Endothelial cell (in vitro differentiated cells): ENCODE measurements around the gene LRRC31. TPM values are rescaled to one million over a fixed set of nuclear protein-coding genes. Genes with fewer than 3 reads are reported as not detected.

ENCODE experiments used
- DNase-seq: peaks from one replicate; pipeline ENCODE4 v3.0.0; 2021; ENCODE audit warnings: low spot score
- H3K27ac Mint-ChIP-seq: one replicate; pipeline ENCODE4 v1.8.0; 2021; ENCODE audit warnings: mixed read lengths, inconsistent platforms; ENCODE audit not compliant: unreplicated experiment
- H3K27me3 Mint-ChIP-seq: one replicate; pipeline ENCODE4 v1.8.0; 2021; ENCODE audit warnings: mild to moderate bottlenecking, moderate library complexity, mixed read lengths, inconsistent platforms; ENCODE audit not compliant: unreplicated experiment
- H3K36me3 Mint-ChIP-seq: one replicate; pipeline ENCODE4 v1.8.0; 2021; ENCODE audit warnings: mild to moderate bottlenecking, low read depth, mixed read lengths, inconsistent platforms; ENCODE audit not compliant: unreplicated experiment
- H3K4me1 Mint-ChIP-seq: one replicate; pipeline ENCODE4 v1.8.0; 2021; ENCODE audit warnings: mild to moderate bottlenecking, mixed read lengths, inconsistent platforms; ENCODE audit not compliant: unreplicated experiment
- H3K4me3 Mint-ChIP-seq: one replicate; pipeline ENCODE4 v1.8.0; 2021; ENCODE audit warnings: mild to moderate bottlenecking, mixed read lengths, inconsistent platforms; ENCODE audit not compliant: unreplicated experiment
- H3K9me3 Mint-ChIP-seq: one replicate; pipeline ENCODE4 v1.8.0; 2021; ENCODE audit warnings: mixed read lengths, inconsistent platforms; ENCODE audit not compliant: unreplicated experiment
- total RNA-seq: library from RNA; stranded (reverse); fragmentation: NEBNext Ultra II Directional; extraction: Animal tissue kit (Norgen Biotek cat#: 25700); gene quantifications from one replicate; pipeline ENCODE4 v1.2.1, GENCODE V29; 2021; ENCODE audit not compliant: unreplicated experiment
- TF ChIP-seq, protein P1 (sequence below): fragments of 200-600 bp; sonication (generic); IDR thresholded peaks from one replicate; pipeline ENCODE4 v1.5.0; 2021; ENCODE audit warnings: antibody characterized with exemption; ENCODE audit not compliant: unreplicated experiment

Gene LRRC31
- total RNA-seq, 1 donor from 2014 or later = 0.23 TPM

DNA sequence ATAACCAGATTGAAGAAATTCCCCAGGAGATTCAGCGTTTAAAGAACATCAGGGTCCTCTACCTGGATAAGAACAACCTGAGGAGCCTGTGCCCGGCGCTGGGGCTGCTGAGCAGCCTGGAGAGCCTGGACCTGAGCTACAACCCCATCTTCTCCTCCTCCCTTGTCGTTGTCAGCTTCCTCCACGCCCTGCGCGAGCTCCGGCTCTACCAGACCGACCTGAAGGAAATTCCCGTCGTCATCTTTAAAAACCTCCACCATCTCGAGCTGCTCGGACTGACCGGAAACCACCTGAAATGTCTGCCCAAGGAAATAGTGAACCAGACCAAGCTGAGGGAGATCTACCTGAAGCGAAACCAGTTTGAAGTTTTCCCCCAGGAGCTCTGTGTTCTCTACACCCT is 47.6 kb downstream of the LRRC31 start:
- Mint-ChIP-seq H3K4me1 (peaks cover 15% of the 10 kb centered on the region), H3K9me3 (no peaks in the 10 kb centered on the region), H3K27ac (no peak overlapping the region), H3K36me3 (peaks cover 3% of the 10 kb centered on the region), H3K4me3 (no peak overlapping the region), H3K27me3 (peaks cover 1% of the 10 kb centered on the region)
- DNase-seq = no peak
- TF ChIP-seq, protein P1, sequence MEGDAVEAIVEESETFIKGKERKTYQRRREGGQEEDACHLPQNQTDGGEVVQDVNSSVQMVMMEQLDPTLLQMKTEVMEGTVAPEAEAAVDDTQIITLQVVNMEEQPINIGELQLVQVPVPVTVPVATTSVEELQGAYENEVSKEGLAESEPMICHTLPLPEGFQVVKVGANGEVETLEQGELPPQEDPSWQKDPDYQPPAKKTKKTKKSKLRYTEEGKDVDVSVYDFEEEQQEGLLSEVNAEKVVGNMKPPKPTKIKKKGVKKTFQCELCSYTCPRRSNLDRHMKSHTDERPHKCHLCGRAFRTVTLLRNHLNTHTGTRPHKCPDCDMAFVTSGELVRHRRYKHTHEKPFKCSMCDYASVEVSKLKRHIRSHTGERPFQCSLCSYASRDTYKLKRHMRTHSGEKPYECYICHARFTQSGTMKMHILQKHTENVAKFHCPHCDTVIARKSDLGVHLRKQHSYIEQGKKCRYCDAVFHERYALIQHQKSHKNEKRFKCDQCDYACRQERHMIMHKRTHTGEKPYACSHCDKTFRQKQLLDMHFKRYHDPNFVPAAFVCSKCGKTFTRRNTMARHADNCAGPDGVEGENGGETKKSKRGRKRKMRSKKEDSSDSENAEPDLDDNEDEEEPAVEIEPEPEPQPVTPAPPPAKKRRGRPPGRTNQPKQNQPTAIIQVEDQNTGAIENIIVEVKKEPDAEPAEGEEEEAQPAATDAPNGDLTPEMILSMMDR = no peak

- Mint-ChIP-seq H3K9me3 (peaks cover 4% of the 10 kb centered on the region), H3K36me3 (peaks cover 11% of the 10 kb centered on the region), H3K4me3 (no peak overlapping the region), H3K27me3 (peaks cover 3% of the 10 kb centered on the region), H3K27ac (no peak overlapping the region), H3K4me1 (peaks cover 9% of the 10 kb centered on the region)
- TF ChIP-seq, protein P1 = no peak
- no peak for DNase-seq
Observed at GRCh38 chr3:169818316-169818715, 51.4 kb downstream of the LRRC31 start.

DNA sequence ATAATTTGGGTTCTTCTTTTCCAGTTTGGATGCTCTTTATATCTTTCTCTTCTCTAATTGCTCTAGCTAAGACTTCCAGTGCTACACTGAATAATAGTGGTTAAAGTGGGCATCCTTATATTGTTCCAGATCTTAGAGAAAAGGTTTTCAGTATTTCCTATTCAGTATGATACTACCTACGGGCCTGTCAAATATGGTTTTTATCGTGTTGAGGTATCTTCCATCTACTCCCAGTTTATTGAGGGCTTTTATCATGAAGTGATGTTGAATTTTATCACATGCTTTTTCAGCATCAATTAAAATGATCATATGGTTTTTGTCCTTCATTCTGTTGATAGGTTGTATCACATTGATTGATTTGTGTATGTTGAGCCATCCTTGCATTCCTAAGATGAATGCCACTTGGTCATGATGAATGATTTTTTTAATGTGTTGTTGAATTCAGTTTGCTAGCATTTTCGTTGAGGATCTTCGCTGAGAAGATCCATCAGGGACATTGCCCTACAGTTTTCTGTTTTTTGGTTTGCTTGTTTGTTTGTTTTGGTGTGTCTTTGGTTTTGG is 54.1 kb downstream of the LRRC31 start:
- peaks cover 3% of the 10 kb centered on the region for H3K27me3 Mint-ChIP-seq
- peaks cover 18% of the 10 kb centered on the region for H3K4me1 Mint-ChIP-seq
- no peak overlapping the region for H3K27ac Mint-ChIP-seq
- H3K4me3 Mint-ChIP-seq = no peak overlapping the region
- H3K36me3 Mint-ChIP-seq = peaks cover 13% of the 10 kb centered on the region
- TF ChIP-seq, protein P1 = no peak
- no peak for DNase-seq
- peaks cover 4% of the 10 kb centered on the region for H3K9me3 Mint-ChIP-seq

DNA sequence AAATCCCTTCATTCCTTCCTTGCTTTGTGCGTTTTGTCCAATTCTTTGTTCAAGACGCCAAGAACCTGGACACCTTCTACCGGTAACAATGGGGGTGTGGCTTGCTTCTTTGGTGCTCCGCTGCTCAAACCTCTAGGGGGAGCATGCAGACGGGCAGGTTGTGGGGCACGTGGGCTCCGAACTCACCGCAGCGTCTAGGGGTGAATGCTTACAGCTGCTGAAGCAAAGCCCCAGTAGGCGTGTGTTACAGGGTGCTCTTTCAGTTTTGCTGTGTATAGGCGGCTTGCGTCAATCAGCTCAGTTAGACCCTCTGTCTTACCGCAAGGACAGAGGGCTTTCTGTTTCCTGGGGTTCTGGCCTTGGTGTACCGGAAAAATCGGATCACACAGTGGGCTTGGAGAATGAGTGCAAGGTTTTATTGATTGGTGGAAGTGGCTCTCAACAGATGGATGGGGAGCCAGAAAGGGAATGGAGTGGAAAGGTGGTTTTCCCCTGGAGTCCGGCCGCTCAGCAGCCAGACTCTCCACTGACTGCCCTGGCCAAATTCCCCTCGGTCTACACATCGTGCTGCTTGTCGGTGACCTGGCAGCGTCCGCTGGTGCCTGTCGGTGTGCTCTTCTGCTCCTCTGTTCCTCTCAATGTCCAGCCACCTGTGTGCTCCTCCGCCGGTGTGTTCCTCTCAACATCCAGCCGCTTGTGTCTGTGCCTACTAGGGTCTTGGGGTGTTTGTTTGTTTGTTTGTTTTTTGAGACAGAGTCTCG is 55.8 kb downstream of the LRRC31 start:
- peaks cover 13% of the 10 kb centered on the region for H3K36me3 Mint-ChIP-seq
- peak overlapping the region; percentile 28 for H3K27ac Mint-ChIP-seq
- peak overlapping the region; percentile 80 for H3K4me3 Mint-ChIP-seq
- H3K9me3 Mint-ChIP-seq = peaks cover 4% of the 10 kb centered on the region
- TF ChIP-seq, protein P1 = no peak
- DNase-seq = no peak
- H3K4me1 Mint-ChIP-seq = peaks cover 22% of the 10 kb centered on the region
- H3K27me3 Mint-ChIP-seq = peaks cover 3% of the 10 kb centered on the region

DNA sequence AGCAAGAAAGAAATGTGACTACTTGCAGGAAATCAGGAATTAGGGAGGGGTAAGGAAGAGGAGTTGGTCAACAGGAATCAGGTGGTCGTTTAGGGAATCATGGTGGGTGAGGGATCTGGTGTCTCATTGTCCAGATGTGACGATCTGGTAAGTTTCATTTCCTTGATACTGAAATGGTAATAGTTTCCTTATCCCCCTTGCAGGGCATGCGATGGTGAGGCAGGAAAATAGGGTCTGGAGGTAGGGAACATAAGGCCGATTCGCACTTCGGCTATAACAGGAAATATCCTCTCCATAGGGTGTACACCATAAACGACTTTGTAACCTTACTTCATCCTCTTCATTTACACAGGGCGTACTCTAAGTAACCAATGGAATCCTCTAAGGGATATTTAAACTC is 56.5 kb downstream of the LRRC31 start:
- peaks cover 21% of the 10 kb centered on the region for H3K4me1 Mint-ChIP-seq

More for the DNA sequence above, 56.5 kb downstream of the LRRC31 start:
- Mint-ChIP-seq H3K9me3 (peaks cover 4% of the 10 kb centered on the region), H3K36me3 (peaks cover 13% of the 10 kb centered on the region), H3K4me3 (peak overlapping the region; percentile 80), H3K27ac (peak overlapping the region; percentile 28), H3K27me3 (peaks cover 3% of the 10 kb centered on the region)
- TF ChIP-seq, protein P1 = no peak
- no peak for DNase-seq
